Panc1 (cell line): ENCODE measurements around the gene GGPS1. TPM values are rescaled to one million over a fixed set of nuclear protein-coding genes. Genes with fewer than 3 reads are reported as not detected.

Experiments used
- ATAC-seq: fragments of 200-7000 bp; cut with Tn5 transposase; 2 replicates; pipeline ENCODE4 v1.9.1; 2020; ENCODE audit warnings: mild to moderate bottlenecking, moderate library complexity
- BruUV-seq: library from RNA; stranded (reverse); fragments of 400-500 nt; replicated peaks from 2 replicates; lab custom pipeline; 2021; lab: Mats Ljungman, UMichigan
- CTCF ChIA-PET: fragments of 300-600 bp; sonication (Branson Sonifier 250); formaldehyde crosslinking; loops from one replicate; lab custom pipeline; 2022; ENCODE audit warnings: antibody characterized with exemption; lab: Charles Lee
- POLR2A ChIA-PET: fragments of 300-600 bp; sonication (Branson Sonifier 250); formaldehyde crosslinking; loops from one replicate; lab custom pipeline; 2022; ENCODE audit warnings: antibody characterized with exemption; lab: Charles Lee
- DNase-seq: peaks from one replicate; pipeline ENCODE4 v3.0.0-alpha.2; 2010; ENCODE audit warnings: low read depth, low spot score
- H3K27ac ChIP-seq: 2 replicates; pipeline ENCODE4 v1.5.1; 2011; ENCODE audit warnings: mild to moderate bottlenecking, low read length, inconsistent platforms
- H3K27me3 ChIP-seq: fragments of 200-500 bp; sonication (Bioruptor generic); 2 replicates; pipeline ENCODE4 v1.6.0; 2014; ENCODE audit warnings: low read length, inconsistent platforms; ENCODE audit not compliant: control insufficient read depth, insufficient read depth
- H3K36me3 ChIP-seq: fragments of 200-500 bp; sonication (Bioruptor generic); 2 replicates; pipeline ENCODE4 v1.5.1; 2014; ENCODE audit warnings: inconsistent platforms, mild to moderate bottlenecking, low read length, moderate library complexity; ENCODE audit not compliant: control insufficient read depth, insufficient read depth
- H3K4me1 ChIP-seq: 2 replicates; pipeline ENCODE4 v1.5.1; 2011; ENCODE audit warnings: inconsistent platforms, mild to moderate bottlenecking, low read length, moderate library complexity; ENCODE audit not compliant: control insufficient read depth, insufficient read depth
- H3K4me3 ChIP-seq, 2 experiments: 2 replicates each; pipeline ENCODE4 v1.5.1; 2011 to 2012; ENCODE audit warnings: low read depth in 2 of 2, low read length in 2 of 2, mild to moderate bottlenecking in 2 of 2, inconsistent platforms in 1 of 2, moderate library complexity in 1 of 2
- H3K9me3 ChIP-seq: fragments of 200-500 bp; sonication (Bioruptor generic); 2 replicates; pipeline ENCODE4 v1.5.1; 2014; ENCODE audit warnings: low read depth, mild to moderate bottlenecking, inconsistent platforms, low read length, moderate library complexity; ENCODE audit not compliant: control insufficient read depth, insufficient read depth
- CTCF ChIP-seq: fragments of 450-650 bp; IDR thresholded peaks from 2 replicates; pipeline ENCODE4 v1.5.1; 2017; ENCODE audit warnings: mild to moderate bottlenecking
- POLR2AphosphoS5 ChIP-seq: IDR thresholded peaks from 2 replicates; pipeline ENCODE4 v1.6.1; 2012; ENCODE audit warnings: mild to moderate bottlenecking, low read depth, low read length, moderate library complexity
- REST ChIP-seq, 2 experiments: IDR thresholded peaks; 2 replicates each; pipeline ENCODE4 v1.6.1; 2011 to 2012; ENCODE audit warnings: low read depth in 2 of 2, control low read depth in 1 of 2, low read length in 1 of 2, mild to moderate bottlenecking in 1 of 2, moderate library complexity in 1 of 2; ENCODE audit not compliant: insufficient read depth in 1 of 2
- SIN3A ChIP-seq: IDR thresholded peaks from 2 replicates; pipeline ENCODE4 v1.6.1; 2012; ENCODE audit warnings: low read depth, mild to moderate bottlenecking, low read length, moderate library complexity, borderline replicate concordance; ENCODE audit not compliant: insufficient read depth
- TCF7L2 ChIP-seq: IDR thresholded peaks from 2 replicates; pipeline ENCODE4 v1.6.1; 2011; ENCODE audit warnings: mild to moderate bottlenecking, low read depth, low read length, inconsistent platforms
- in situ Hi-C: cut with HindIII; loops from 2 replicates; pipeline ENCODE4 v1.10.0; 2016; ENCODE audit warnings: low sequenced_read_pairs, low pct_unique_long_range_greater_than_20kb
- intact Hi-C: fragments of 100-400 bp; cut with micrococcal nuclease; formaldehyde crosslinking; loops from one replicate; pipeline ENCODE4 v1.10.0; 2022; ENCODE audit not compliant: unreplicated experiment
- total RNA-seq: library from RNA; stranded (reverse); gene quantifications from one replicate; pipeline ENCODE4 v1.2.1, GENCODE V29; 2021; ENCODE audit not compliant: unreplicated experiment

Gene GGPS1
- total RNA-seq, 1 experiment from 2014 or later = 60.6 TPM

- TF ChIP-seq POLR2AphosphoS5 (no peak), REST (IDR thresholded peaks at IDR 0.05; ENCODE audit: insufficient read depth in 1 of 2, low read depth in 2 of 2, low read length in 1 of 2) (no peak), TCF7L2 (no peak), CTCF (no peak), SIN3A (no peak)
- no peaks in the 10 kb centered on the region for H3K9me3 ChIP-seq
- ChIA-PET POLR2A (no interaction called here), CTCF (no interaction called here)
- DNase-seq (no peak), ATAC-seq (no peak)
- H3K27ac ChIP-seq = peak overlapping the region; percentile 94
- H3K27me3 ChIP-seq = no peaks in the 10 kb centered on the region
- H3K36me3 ChIP-seq = no peaks in the 10 kb centered on the region
- BruUV-seq = no TSS peak
- in situ Hi-C loops = no loop called here
- no peak overlapping the region for H3K4me3 ChIP-seq
- peaks cover 5% of the 10 kb centered on the region for H3K4me1 ChIP-seq
- intact Hi-C loops = loop anchor here (5.0 kb wide), 2 partner anchors 36 to 51 kb away; no protein-coding TSS in a partner anchor
Measured at GRCh38 chr1:235366286-235366685, 37.9 kb downstream of the GGPS1 start.

GRCh38 chr1:235367000-235367908, 38.9 kb downstream of the GGPS1 start, which contains the start of gene TBCE:
TSS of gene TBCE (plus strand) at chr1:235367427. CDS start at chr1:235380050, 12,623 bp downstream.
- Histone ChIP-seq H3K36me3 (no peaks in the 10 kb centered on the region), H3K27ac (peak within 1 kb of the TSS; percentile 94), H3K9me3 (no peaks in the 10 kb centered on the region), H3K4me1 (peaks cover 5% of the 10 kb centered on the region), H3K27me3 (no peaks in the 10 kb centered on the region), H3K4me3 (peak within 1 kb of the TSS; percentile 81 to 93)
- intact Hi-C loops = loop anchor here (5.0 kb wide), 2 partner anchors 35 to 50 kb away; no protein-coding TSS in a partner anchor
- in situ Hi-C loops = no loop called here
- POLR2A ChIA-PET = interaction anchor here (0.6 kb wide), 2 partner anchors 37 to 38 kb away, joined by 3 read pairs; no protein-coding TSS in a partner anchor
- peak; percentile 100 for ATAC-seq
- DNase-seq = peak; percentile 97
- TF ChIP-seq REST (IDR thresholded peaks at IDR 0.05; ENCODE audit: insufficient read depth in 1 of 2, low read depth in 2 of 2, low read length in 1 of 2) (no peak; a peak in 1 of 4 replicates), SIN3A (no peak; the same call in 1 of the 2 replicates), CTCF (no peak), POLR2AphosphoS5 (peak; percentile 91)
- CTCF ChIA-PET = interaction anchor here (0.6 to 0.7 kb wide), 2 partner anchors 45 to 138 kb away, joined by 3 to 10 read pairs; no protein-coding TSS in a partner anchor
- BruUV-seq = TSS peak; percentile 86
